IMR-90 (cell line): ENCODE data around the gene CMTM5. TPM values are rescaled to one million over a fixed set of nuclear protein-coding genes. Genes with fewer than 3 reads are reported as not detected.

Experiments used
- ATAC-seq: fragments of 200-7000 bp; cut with Tn5 transposase; 2 replicates; pipeline ENCODE4 v1.9.1; 2020; ENCODE audit warnings: low read depth, mild to moderate bottlenecking, moderate library complexity
- BruUV-seq: library from RNA; stranded (reverse); fragments of 400-500 nt; replicated peaks from 2 replicates; lab custom pipeline; 2021; lab: Mats Ljungman, UMichigan
- CTCF ChIA-PET: fragments of 300-600 bp; formaldehyde crosslinking; extraction: SDS; loops from one replicate; lab custom pipeline; 2021; ENCODE audit warnings: antibody characterized with exemption; lab: Yijun Ruan, JAX
- POLR2A ChIA-PET: fragments of 300-600 bp; sonication (Branson Sonifier 250); formaldehyde crosslinking; loops from one replicate; lab custom pipeline; 2022; ENCODE audit warnings: antibody characterized with exemption; ENCODE audit not compliant: unreplicated experiment; lab: Charles Lee
- DNase-seq: peaks from one replicate; pipeline ENCODE4 v3.0.0; 2013
- H2AFZ ChIP-seq: replicated peaks from 2 replicates; pipeline ENCODE3; 2013; ENCODE audit warnings: low read length, mild to moderate bottlenecking; ENCODE audit not compliant: poor library complexity
- H2AK5ac ChIP-seq: 2 replicates; pipeline ENCODE4 v1.6.1; 2013; ENCODE audit warnings: low read depth, low read length, inconsistent platforms
- H2AK9ac ChIP-seq: replicated peaks from 2 replicates; pipeline ENCODE3; 2013; ENCODE audit warnings: mild to moderate bottlenecking, low read depth, low read length, moderate library complexity; ENCODE audit not compliant: poor library complexity
- H2BK120ac ChIP-seq: 2 replicates; pipeline ENCODE4 v1.6.1; 2013; ENCODE audit warnings: low read depth, low read length, inconsistent platforms
- H2BK15ac ChIP-seq: 3 replicates; pipeline ENCODE4 v1.6.1; 2013; ENCODE audit warnings: low read depth, low read length, inconsistent platforms
- H2BK20ac ChIP-seq: 2 replicates; pipeline ENCODE4 v1.6.1; 2013; ENCODE audit warnings: low read depth, mild to moderate bottlenecking, inconsistent platforms, low read length, moderate library complexity
- H2BK5ac ChIP-seq: 2 replicates; pipeline ENCODE4 v1.6.1; 2013; ENCODE audit warnings: mild to moderate bottlenecking, low read depth, low read length, inconsistent platforms; ENCODE audit not compliant: poor library complexity, severe bottlenecking
- H3K14ac ChIP-seq: replicated peaks from 2 replicates; pipeline ENCODE4 v1.6.1; 2013; ENCODE audit warnings: low read depth, low read length, inconsistent platforms
- H3K18ac ChIP-seq: 2 replicates; pipeline ENCODE4 v1.6.1; 2013; ENCODE audit warnings: low read depth, low read length, control low read depth
- H3K23ac ChIP-seq: 2 replicates; pipeline ENCODE4 v1.6.1; 2013; ENCODE audit warnings: low read depth, low read length, inconsistent platforms
- H3K27ac ChIP-seq: 2 replicates; pipeline ENCODE4 v1.5.1; 2013; ENCODE audit warnings: mild to moderate bottlenecking, control low read depth, low read length; ENCODE audit not compliant: insufficient read depth
- H3K27me3 ChIP-seq: 2 replicates; pipeline ENCODE4 v1.6.1; 2013; ENCODE audit warnings: low read length; ENCODE audit not compliant: control insufficient read depth, insufficient read depth
- H3K36me3 ChIP-seq: 2 replicates; pipeline ENCODE4 v1.6.1; 2013; ENCODE audit warnings: low read length, mixed read lengths; ENCODE audit not compliant: control insufficient read depth, insufficient read depth
- H3K4ac ChIP-seq: 2 replicates; pipeline ENCODE4 v1.6.1; 2013; ENCODE audit warnings: low read depth, low read length, inconsistent platforms
- H3K4me1 ChIP-seq: 2 replicates; pipeline ENCODE4 v1.6.1; 2013; ENCODE audit warnings: low read length, mixed read lengths; ENCODE audit not compliant: control insufficient read depth, insufficient read depth
- H3K4me2 ChIP-seq: 2 replicates; pipeline ENCODE4 v1.6.1; 2013; ENCODE audit warnings: low read depth, mild to moderate bottlenecking, control low read depth, low read length, moderate library complexity
- H3K4me3 ChIP-seq: 2 replicates; pipeline ENCODE4 v1.5.1; 2013; ENCODE audit warnings: low read depth, mild to moderate bottlenecking, control low read depth, low read length, moderate library complexity; ENCODE audit not compliant: insufficient read depth
- H3K56ac ChIP-seq: 2 replicates; pipeline ENCODE4 v1.6.1; 2013; ENCODE audit warnings: low read length, inconsistent platforms; ENCODE audit not compliant: insufficient read depth; ENCODE audit errors: extremely low read depth
- H3K79me1 ChIP-seq, 2 experiments: 2 replicates each; pipeline ENCODE4 v1.6.1; 2013; ENCODE audit warnings: low read length in 2 of 2, inconsistent platforms in 1 of 2, low read depth in 1 of 2
- H3K9ac ChIP-seq: 2 replicates; pipeline ENCODE4 v1.6.1; 2013; ENCODE audit warnings: low read depth, low read length, control low read depth
- H3K9me1 ChIP-seq: 2 replicates; pipeline ENCODE4 v1.6.1; 2013; ENCODE audit warnings: low read length, inconsistent platforms; ENCODE audit not compliant: insufficient read depth
- H3K9me3 ChIP-seq: 2 replicates; pipeline ENCODE4 v1.6.1; 2013; ENCODE audit warnings: low read length; ENCODE audit not compliant: control insufficient read depth, insufficient read depth
- H4K20me1 ChIP-seq: 2 replicates; pipeline ENCODE4 v1.6.1; 2013; ENCODE audit warnings: low read length, inconsistent platforms; ENCODE audit not compliant: insufficient read depth
- H4K5ac ChIP-seq: 2 replicates; pipeline ENCODE4 v1.6.1; 2013; ENCODE audit warnings: mild to moderate bottlenecking, low read depth, low read length, control low read depth
- H4K8ac ChIP-seq, 2 experiments: 2 replicates each; pipeline ENCODE4 v1.6.1; 2013; ENCODE audit warnings: low read depth in 2 of 2, low read length in 2 of 2, control low read depth in 1 of 2, inconsistent platforms in 1 of 2
- H4K91ac ChIP-seq: 2 replicates; pipeline ENCODE4 v1.6.1; 2013; ENCODE audit warnings: low read depth, low read length, inconsistent platforms; ENCODE audit not compliant: insufficient read depth
- CEBPB ChIP-seq: IDR thresholded peaks from 2 replicates; pipeline ENCODE4 v1.6.1; 2012; ENCODE audit warnings: low read depth, low read length, improper control_type of control experiment
- POLR2A ChIP-seq: IDR thresholded peaks from 2 replicates; pipeline ENCODE4 v1.6.1; 2012; ENCODE audit warnings: mild to moderate bottlenecking, low read depth, low read length
- RCOR1 ChIP-seq: IDR thresholded peaks from 2 replicates; pipeline ENCODE4 v1.6.1; 2012; ENCODE audit warnings: mild to moderate bottlenecking, low read length, improper control_type of control experiment; ENCODE audit not compliant: insufficient replicate concordance
- dilution Hi-C: fragments of 300-500 bp; cut with HindIII; formaldehyde crosslinking; loops from one replicate; pipeline ENCODE4 v1.14.3; 2018; ENCODE audit warnings: low sequenced_read_pairs; ENCODE audit not compliant: unreplicated experiment
- in situ Hi-C: fragments of 300-500 bp; cut with MboI; formaldehyde crosslinking; loops from 3 replicates; pipeline ENCODE4 v1.14.3; 2019; ENCODE audit warnings: low sequenced_read_pairs, inconsistent platforms, mixed read lengths
- intact Hi-C: fragments of 100-400 bp; cut with micrococcal nuclease; formaldehyde crosslinking; loops from 2 replicates; pipeline ENCODE4 v1.10.0; 2022
- polyA plus RNA-seq, 3 experiments: library from polyadenylated mRNA; depleted of rRNA; stranded (reverse); fragments of >200 nt; gene quantifications; 2 replicates each; pipeline ENCODE4 v1.2.3, GENCODE V29; 2012; ENCODE audit warnings: low replicate concordance in 1 of 3
- total RNA-seq: library from RNA; depleted of rRNA; stranded (reverse); fragments of >200 nt; gene quantifications from 2 replicates; pipeline ENCODE4 v1.2.3, GENCODE V29; 2012
- TF ChIP-seq, protein P1 (sequence below): conservative IDR thresholded peaks from 2 replicates; pipeline ENCODE4 v1.5.1; 2012; ENCODE audit warnings: mild to moderate bottlenecking, low read depth, low read length, improper control_type of control experiment

CMTM5 gene
- total and polyA plus RNA-seq, 2 of the 4 experiments (the other 2 are of a cell fraction): 0.07 TPM; not detected in 1

DNA sequence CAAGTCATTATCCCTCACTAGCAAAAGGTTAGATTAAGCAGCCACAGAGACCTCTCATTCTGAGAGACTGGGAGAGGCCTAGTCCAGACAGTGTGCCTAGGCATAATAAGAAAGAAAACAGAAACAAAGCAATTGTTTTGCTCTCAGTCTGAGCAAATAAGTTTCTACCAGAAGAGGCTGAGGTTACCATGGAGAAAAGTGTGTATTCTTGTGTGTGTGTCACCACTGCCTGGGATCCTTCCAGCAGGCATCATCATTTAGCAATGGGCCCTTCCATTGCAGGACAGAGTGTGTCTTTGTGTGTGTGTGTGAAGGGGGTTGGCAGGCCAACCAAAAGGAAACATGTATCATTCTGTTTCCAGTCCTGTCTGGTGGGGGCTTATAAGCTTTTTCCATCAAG is 15.5 kb upstream of the CMTM5 start:
- Histone ChIP-seq H4K91ac (no peak overlapping the region), H3K36me3 (peaks cover 30% of the 10 kb centered on the region), H3K56ac (no peak overlapping the region), H3K9me1 (peaks cover 5% of the 10 kb centered on the region; the same call in 1 of the 2 replicates), H4K20me1 (peaks cover 12% of the 10 kb centered on the region; the same call in 1 of the 2 replicates), H3K9me3 (no peaks in the 10 kb centered on the region), H3K4me3 (no peak overlapping the region), H2AK9ac (no peak overlapping the region), H2BK15ac (no peak overlapping the region), H2BK5ac (no peak overlapping the region), H2AK5ac (no peak overlapping the region), H3K14ac (no peak overlapping the region), H2BK120ac (no peak overlapping the region), H4K5ac (no peak overlapping the region), H3K9ac (no peak overlapping the region), H3K18ac (no peak overlapping the region), H3K4me2 (no peak overlapping the region), H3K27ac (no peak overlapping the region), H4K8ac (no peak overlapping the region), H3K79me1 (peaks cover 13 to 37% of the 10 kb centered on the region in 2 experiments; a peak in 3 of 4 replicates), H3K23ac (no peak overlapping the region), H3K4ac (no peak overlapping the region), H2AFZ (no peak overlapping the region), H2BK20ac (no peak overlapping the region), H3K27me3 (no peaks in the 10 kb centered on the region), H3K4me1 (peaks cover 4% of the 10 kb centered on the region)
- ChIA-PET POLR2A (no interaction called here), CTCF (interaction anchor here (2.5 kb wide), 1 partner anchor 9 kb away, joined by 8 read pairs; the partner anchor contains the start of gene SLC22A17)
- TF ChIP-seq CEBPB: peak; percentile 73
- 0 out of 2 replicates have a peak, but pooled peaks have one; percentile 21 for TF ChIP-seq POLR2A
- TF ChIP-seq, protein P1, sequence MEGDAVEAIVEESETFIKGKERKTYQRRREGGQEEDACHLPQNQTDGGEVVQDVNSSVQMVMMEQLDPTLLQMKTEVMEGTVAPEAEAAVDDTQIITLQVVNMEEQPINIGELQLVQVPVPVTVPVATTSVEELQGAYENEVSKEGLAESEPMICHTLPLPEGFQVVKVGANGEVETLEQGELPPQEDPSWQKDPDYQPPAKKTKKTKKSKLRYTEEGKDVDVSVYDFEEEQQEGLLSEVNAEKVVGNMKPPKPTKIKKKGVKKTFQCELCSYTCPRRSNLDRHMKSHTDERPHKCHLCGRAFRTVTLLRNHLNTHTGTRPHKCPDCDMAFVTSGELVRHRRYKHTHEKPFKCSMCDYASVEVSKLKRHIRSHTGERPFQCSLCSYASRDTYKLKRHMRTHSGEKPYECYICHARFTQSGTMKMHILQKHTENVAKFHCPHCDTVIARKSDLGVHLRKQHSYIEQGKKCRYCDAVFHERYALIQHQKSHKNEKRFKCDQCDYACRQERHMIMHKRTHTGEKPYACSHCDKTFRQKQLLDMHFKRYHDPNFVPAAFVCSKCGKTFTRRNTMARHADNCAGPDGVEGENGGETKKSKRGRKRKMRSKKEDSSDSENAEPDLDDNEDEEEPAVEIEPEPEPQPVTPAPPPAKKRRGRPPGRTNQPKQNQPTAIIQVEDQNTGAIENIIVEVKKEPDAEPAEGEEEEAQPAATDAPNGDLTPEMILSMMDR: no peak
- no peak for TF ChIP-seq RCOR1
- dilution Hi-C loops (no loop called here), intact Hi-C loops (no loop called here), in situ Hi-C loops (no loop called here)
- DNase-seq (peak; percentile 79), ATAC-seq (no peak)
- BruUV-seq: no TSS peak
